GM12874 (cell line): ENCODE results near the gene ASF1B.

Experiments
- TF ChIP-seq, protein P1 (sequence below): IDR thresholded peaks from 2 replicates; pipeline ENCODE4 v1.5.1; 2011; ENCODE audit warnings: low read depth, mild to moderate bottlenecking, control low read depth, low read length, moderate library complexity; ENCODE audit not compliant: insufficient read depth

The ASF1B gene

DNA sequence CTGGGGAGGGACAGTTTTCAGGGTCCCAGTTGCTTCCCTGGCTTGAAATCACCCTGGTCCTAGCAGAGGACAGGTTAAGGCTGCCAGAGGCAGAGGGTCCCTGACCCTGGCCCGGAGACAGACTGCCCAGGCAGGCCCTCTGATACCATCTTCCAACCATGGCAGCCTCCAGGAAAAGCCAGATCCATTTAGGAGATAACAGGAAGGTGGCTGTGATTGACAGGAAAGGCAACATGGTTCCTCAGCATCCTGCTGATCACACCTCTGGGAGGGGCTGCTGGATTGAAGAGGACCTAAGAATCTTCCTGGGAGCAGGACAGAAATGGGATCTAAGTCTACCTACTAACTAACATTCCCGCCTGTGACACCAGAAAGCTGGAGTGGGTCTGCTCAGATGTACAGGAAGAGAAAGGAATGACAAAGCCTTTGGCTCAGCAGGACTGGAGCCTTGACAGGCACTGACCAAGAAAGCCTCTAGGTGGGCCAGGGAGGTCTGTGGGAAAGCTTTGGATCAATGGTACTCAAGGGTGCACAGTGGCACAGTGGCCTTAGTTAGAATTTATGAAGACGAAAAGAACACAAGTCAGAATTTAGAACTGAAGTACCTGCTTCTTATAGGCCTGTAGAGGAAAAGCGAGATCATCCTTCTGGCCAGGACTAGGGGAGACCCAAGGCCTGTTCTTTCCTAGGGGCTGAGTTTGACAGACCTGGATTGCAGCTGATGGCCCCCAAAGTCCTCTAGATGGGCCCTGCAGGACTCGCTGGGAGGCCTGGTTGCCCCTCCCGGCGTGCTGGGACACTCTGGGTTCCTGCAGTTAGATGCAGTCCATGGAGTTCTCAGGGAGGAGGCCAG, 16.5 kb downstream of the ASF1B start:
- TF ChIP-seq, protein P1, sequence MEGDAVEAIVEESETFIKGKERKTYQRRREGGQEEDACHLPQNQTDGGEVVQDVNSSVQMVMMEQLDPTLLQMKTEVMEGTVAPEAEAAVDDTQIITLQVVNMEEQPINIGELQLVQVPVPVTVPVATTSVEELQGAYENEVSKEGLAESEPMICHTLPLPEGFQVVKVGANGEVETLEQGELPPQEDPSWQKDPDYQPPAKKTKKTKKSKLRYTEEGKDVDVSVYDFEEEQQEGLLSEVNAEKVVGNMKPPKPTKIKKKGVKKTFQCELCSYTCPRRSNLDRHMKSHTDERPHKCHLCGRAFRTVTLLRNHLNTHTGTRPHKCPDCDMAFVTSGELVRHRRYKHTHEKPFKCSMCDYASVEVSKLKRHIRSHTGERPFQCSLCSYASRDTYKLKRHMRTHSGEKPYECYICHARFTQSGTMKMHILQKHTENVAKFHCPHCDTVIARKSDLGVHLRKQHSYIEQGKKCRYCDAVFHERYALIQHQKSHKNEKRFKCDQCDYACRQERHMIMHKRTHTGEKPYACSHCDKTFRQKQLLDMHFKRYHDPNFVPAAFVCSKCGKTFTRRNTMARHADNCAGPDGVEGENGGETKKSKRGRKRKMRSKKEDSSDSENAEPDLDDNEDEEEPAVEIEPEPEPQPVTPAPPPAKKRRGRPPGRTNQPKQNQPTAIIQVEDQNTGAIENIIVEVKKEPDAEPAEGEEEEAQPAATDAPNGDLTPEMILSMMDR, result no peak

DNA sequence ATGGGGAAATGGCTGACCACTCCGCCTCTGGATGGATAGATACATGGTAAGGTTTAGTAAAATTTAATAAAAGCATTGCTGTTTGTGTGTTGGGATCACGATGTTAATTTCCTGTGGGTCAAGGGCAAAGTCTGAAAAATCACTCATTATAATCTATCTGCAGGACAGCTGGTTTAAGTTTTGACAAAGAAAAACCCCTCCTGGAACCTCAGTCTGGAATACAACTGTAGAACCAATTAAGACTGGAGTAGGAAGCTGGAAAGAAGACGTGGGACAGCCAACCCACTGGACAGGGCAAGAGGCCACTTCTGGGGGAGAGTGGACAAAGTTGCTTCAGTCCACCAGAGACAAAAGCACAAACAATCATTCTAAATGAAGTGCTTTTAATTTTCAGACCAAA, 17.2 kb downstream of the ASF1B start:
- TF ChIP-seq, protein P1, result no peak

DNA sequence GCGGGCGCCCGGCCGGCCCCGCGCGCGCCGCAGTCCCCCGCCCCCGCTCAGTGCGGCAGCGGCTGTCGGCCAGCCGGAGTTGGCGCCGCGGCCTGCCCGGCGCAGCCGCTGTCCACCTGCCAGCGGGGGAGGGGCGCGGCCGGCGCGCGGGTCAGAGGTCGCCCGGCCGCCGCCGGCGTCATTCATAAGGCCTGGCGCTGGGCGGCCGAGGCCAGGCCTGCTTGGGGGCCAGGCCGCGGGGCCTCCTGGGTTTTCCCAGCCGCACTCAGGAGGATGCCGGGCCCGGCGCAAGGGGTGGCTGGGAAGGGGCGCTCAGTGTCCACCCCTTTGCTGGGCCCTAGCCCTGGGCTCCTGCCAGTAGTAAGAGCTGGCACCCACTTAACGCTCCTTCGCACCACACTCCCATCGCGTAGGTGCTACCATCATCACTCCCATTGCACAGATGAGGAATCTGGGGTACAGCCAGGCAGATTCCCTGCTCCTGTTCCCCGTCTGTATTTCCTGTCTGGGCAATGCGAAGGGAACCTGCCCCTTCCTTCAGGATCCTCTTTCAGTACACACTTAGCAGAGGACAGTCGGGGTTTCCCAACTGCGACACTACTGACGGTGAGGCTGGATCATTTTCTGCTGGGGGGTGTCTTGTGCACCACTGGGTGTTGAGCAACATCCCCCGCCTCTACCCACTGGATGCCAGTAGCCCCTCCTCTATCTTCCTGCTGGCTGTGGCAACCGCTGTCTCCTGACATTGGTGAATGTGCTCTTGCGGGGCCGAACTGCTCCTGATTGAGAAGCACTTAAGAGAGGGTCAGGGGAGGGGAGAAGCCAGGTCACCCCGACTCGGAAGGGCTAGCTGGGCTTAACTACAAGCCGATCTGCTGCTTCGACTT, 18.0 kb downstream of the ASF1B start:
- TF ChIP-seq, protein P1, result no peak

DNA sequence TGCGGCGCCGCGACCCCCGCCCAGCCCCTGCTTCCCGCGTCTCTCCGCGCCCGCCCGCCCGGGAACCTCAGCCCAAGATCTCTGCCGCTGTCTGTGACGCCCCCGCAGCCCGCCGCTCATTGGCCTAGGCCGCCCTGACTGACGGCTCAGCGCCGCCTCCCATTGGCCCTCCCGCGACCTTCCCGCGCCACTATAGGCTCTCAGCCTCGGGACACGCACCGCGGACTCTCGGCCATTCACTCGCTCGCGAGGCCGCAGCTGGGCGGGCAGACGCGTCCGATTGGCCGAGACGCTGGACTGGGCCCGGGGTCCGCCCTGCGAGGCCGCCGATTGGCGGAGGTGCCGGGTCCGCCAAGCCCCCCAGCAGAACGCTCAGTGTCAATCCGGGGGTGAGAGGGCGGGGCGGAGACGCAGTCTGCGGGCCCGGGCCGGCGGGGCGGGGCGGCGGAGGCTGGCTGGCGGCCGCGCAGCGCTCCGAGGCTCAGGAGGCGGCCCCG, 18.7 kb downstream of the ASF1B start, which contains the start of gene PRKACA:
PRKACA (minus strand) TSS at position 95 of the 497 bp plus-strand sequence. CDS start 215 bp downstream, outside the sequence.
- TF ChIP-seq, protein P1, result no peak

DNA sequence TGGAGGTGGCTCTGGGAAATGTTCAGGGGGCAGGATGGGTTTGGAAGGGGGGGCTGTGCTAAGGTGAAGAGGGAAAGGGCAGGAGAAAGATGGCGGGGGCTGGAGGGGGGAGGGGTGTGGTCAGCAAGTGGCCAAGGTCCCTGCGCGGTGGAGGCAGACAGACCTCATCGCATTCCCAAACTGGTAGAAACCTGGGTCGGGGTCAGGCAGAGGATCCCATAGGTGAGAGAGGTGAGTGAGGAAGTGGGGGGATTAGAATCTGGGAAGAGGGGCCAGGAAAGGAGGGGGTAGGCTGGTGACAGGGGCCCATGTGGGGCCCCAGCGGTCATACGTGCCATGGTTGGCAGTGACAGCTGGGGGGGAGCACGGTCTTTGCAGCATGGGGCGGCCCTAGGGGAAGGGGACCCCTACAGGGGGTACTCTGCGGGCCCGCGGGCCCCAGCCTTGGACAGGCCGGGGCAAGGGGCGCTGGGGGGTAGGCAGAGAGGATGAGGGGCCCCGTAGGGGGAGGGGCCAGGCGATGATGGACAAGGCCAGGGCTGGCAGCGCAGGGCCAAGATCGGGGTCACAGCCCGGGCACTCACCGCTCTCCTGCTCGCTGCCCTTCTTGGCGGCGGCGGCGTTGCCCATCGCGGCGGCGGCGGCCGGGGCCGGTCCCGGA, 19.3 kb downstream of the ASF1B start:
- TF ChIP-seq, protein P1, result no peak

DNA sequence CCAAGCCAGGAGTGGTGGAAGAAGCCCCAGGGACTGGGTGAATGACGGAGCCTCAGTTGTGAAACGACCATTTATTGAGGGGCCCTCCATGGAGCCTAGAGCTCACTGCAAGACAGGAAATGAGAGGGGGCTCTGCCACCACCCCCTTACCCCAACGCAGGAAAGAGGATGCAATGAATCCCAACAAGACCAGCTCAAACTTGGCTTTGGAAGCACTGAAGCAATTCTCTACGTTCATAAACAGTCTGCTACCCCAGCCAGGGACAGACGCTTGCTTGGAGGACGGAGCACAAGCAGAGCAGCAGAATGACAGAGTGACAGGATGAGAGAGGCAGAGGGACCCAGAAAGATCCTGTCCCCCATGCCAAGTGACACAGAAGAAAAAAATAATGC, 19.9 kb downstream of the ASF1B start:
- TF ChIP-seq, protein P1, result no peak
